IPS-NIHi7 (cell line): ENCODE measurements around the gene LACTB.
A peak's percentile ranks its signal among the peaks of the same experiment; 100 is the strongest.

Experiments
- DNase-seq: peaks from one replicate; pipeline ENCODE4 v3.0.0; 2012; ENCODE audit warnings: mixed read lengths; ENCODE audit errors: extremely low spot score

The LACTB gene

DNA sequence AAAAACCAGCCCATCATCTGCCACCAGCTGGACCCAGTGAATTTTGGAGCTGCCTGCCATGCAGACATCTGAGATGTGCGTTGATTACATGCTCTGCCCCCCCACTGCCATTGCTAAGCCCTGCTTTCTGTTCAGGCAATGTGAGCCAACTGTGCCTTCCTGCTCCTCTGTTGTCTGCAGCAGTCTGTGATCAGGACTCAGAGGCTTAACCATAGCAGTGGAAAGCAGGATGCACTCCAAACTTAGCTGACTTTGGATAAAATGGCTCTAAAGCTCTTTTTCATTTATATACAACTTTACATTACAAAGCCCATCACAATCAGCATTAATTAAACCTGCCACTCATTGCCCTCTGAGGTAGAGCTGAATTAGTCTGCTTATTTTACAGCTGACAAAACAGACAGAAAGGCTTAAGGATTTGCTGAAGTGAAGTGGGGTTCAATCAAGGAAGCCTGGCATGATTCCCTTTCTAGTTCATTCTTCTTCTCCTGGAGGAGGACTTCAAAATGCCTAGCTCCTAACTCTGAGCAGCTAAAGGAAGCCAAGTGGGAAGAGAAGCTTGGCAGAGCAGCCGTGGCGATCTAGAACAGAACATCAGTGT, 51.3 kb downstream of the LACTB start:
- peak; percentile 26 for DNase-seq

DNA sequence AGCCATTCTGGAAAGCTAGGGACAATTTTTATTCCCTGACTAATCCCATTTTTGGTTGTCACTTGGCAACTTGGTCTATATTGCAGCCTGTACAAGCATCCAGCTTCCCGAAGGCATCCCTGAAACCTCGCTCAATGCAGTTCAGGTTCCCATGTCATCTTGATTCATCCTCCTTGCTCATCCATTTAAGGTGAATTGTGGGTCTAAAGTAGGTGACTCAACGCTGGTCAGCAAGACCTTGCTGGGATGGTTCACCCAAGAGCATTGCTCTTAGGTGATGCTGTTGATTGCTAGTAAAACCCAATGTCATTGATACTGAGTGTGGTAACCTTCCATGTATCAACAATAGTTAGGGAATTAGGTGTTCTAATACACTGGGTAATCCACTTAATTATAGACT, 54.6 kb downstream of the LACTB start:
- DNase-seq: no peak

DNA sequence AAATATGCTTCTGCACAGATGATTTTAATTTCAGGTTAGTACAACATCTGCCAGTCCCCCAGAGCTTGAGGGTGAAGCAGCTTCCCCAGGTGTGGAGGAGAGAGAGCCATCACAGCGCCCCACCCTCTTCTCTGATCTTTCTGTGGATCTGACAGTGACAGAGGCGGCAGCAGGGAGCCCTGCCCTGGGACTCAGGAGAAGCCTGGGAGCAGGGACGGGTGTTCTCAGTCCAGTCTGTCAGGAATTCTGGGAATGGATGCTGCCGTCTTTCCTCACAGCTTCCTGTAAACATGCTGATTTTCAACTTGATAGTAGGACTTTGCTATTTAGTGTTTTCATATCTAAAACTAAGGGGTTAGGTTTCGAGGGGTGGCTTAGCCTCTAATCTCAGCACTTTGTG, 56.4 kb downstream of the LACTB start:
- DNase-seq: peak; percentile 46

DNA sequence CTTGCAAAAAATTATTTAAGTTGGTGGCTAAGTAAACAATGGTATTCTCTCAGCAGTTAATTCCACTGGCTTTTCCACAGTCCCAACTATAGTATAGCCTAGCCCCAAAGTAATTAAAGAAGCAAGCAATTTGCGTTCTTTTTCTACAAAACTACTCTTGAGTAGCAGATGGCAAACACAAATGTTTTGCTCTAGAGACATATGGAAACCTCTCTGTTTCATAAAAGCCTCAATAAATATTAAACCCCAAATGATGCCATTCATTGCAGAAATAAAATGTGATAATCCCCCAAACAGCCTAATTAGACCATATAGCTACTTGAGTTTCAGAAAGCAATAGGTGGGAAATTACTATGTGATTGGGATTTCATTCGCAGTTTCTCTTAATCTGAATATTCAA, 59.1 kb downstream of the LACTB start:
- no peak for DNase-seq

DNA sequence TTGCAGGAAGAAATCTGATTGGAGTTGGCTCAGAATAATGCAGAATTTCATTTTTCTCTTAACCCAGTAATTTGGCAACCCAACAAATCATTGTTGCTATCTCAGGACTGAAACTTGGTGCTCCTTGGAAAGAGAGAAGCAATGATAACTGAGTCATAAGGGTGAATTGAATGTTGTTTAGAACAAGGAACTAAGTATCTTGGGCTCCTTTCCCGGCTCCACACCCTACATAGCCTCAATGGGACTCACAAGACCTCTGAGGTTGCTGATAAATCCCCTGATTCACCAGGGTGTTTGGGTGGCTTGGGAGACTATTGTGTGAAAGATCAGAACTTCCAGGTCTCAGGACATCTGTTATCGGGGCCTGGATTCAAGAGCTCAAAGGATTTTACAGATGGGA, 60.0 kb downstream of the LACTB start:
- no peak for DNase-seq

DNA sequence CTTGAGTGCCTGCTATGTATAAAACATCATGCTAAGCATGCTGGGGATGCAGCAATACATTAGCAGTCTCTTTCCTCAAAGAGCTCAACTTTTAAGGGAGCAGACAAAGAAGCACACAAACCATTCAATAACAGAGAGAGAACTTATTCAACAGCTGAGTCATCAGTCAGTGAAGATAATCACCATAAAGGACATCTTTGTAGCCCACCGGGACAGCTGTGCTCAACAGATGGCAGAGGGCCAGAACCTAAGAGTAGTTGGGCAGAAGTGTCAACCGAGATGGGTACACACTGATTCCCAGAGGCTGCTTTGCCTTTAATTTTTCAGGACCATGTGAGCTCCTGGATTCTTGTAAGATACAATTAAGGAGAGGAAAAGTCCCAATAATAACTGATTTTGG, 63.5 kb downstream of the LACTB start:
- no peak for DNase-seq

DNA sequence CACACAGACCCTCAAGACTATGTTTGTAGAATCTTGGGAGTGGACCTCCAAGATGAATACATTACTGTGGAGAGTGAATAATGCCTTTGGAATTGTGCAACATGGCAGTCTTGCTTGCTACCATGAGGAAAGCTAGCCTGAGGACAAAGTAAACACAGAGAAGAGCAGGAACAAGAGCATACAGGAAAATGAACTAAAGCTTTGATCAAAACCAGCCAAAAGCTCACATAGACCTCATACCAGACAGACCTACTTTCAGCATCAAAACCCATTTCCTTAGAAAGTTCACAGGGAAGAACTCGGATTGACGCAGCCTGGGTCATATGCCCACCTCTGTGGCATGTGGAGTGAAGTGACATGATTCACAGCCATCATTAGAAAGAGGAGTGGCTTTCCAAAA, 64.4 kb downstream of the LACTB start:
- DNase-seq: no peak

DNA sequence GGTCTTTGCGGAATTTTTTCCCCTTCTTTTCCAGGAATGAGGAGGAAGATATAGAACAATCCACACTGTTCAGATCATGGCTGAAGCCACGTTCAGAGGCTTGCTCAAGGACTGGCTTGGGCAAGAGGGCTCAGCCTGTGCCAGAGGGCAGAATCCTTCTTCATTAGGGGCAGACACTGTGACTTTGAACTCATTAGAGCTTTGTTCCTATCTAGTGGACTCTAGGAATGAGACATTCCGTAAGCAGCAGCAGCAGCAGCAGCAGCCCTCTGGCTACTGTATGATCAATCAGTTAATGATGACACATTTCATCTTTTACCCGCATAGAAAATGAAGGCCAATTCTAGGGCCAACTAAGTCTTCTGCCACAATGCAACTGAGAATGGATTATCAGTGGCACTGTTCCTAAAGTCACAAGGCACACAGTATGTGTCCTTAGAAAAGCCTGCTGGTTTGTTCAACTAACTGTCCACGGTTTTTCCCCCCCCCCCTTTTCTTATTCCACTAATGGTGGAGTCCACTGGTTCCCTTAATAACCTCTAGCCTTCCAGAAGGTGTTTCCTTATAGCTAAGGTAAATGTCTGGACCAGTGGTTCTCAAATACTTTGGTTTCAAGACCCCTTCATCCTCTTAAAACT, 66.0 kb downstream of the LACTB start:
- no peak for DNase-seq

DNA sequence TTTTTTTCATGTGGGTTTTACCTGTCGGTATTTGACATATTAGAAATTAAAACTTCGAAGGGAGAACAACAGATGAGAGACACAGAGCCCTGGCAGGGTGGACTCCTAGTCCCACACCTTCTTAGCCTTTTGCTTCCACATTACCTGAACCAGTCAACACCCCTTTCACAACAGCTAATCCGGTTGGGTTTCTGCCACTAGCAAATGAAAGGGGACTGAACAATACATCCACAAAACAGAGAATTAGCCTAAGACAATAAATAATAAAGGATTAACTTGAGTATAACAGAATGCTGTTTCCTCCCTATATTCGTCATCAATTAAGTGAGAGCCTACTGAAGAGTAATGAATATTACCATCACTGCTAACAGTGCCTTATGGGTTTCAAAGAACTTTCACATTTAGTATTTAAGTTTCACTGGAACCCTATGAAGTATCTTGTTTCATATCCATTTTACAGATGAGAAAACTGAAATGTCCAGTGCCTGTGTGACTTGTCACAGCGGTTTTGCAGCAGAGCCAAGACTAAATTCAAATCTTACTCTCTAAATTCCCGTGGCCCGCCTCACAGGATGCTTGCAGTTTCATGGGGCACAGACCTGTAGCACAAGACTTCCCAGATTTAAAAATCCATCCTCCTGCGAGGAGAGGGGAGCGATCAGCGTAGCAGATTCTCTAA, 66.7 kb downstream of the LACTB start:
- DNase-seq: no peak

DNA sequence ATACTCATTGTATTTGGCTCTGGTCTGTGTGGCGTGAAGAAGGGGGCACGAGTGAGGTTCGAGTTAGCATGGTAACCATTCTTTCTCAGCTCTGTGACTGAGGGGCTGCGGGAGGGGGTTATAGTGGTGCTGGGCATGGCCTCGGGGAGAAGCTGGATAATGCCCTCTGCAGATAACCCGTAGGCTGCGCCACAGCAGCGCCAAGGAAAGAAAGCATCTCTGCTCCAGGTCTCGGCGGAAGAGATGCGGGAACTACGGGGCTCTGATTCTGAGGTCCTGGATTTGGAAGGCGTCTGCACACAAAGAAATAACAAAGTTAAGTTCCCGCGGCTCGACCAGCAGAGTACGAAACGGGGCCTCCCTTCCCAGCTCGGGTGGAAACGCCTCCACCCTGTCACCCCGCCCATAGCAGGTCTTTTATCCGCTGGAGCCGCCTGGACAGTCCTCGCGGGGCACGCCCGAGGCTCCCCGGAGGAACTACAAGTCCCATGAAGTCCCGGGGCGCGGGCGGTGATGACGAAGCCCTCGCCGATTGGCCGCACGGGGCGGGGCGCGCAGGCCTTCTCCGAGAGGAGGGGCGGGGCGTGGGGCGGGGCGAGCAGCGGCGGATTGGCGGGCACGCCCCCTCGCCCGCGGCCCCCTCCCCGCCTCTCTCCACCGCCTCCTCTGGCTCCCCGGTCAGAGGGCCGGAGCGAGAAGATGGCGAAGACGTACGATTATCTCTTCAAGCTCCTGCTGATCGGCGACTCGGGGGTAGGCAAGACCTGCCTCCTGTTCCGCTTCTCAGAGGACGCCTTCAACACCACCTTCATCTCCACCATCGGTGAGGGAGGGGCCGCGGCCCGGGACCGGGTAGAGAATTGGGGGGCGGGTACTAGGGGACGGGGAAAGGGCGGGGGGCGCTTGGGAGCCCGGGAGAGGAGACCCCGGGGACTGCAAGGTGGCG, 67.5 kb downstream of the LACTB start, which contains the start of gene RAB8B:
Gene RAB8B (plus strand): TSS at position 681 of the 946 bp plus-strand sequence. CDS start 19 bp downstream, at position 700.
- peak; percentile 97 for DNase-seq

DNA sequence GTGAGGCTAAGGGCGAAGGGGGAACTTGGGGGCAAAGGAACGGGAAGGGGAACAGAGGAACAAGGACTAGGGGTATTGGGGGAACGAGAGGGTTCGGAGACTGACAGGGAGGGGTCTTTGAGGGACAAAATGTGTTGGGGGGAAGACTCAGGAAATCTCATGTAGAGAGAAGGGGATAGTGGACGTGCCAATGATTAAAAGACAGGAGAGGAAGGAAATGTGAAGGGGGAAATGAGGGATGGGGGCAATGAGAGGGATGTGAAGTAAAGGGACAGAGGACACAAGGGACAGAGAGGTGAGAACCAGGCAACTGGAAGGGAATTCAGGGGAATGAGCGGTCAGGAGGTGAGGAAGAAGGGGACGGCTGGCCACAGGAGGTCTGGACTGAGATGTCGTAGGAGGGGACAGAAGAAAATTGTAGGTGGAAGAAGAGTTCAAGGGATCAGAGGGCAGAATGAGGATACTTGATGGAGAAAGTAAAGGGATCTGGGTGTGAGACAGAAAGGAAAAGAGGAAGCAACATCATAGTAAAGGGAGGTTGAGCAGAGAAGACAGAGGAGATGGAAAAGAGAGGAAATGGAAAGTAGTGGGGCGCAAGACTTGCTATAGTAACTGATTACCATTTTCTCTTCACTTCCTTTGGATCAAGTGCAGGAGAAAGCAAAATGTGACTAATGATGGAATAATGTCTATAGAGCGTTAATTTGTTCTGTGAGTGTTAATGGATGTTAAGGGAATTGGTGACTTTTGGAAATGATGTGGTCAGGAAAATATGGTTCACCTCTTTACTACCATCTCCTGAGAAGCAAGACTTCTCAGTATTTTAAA, 68.5 kb downstream of the LACTB start:
- no peak for DNase-seq

DNA sequence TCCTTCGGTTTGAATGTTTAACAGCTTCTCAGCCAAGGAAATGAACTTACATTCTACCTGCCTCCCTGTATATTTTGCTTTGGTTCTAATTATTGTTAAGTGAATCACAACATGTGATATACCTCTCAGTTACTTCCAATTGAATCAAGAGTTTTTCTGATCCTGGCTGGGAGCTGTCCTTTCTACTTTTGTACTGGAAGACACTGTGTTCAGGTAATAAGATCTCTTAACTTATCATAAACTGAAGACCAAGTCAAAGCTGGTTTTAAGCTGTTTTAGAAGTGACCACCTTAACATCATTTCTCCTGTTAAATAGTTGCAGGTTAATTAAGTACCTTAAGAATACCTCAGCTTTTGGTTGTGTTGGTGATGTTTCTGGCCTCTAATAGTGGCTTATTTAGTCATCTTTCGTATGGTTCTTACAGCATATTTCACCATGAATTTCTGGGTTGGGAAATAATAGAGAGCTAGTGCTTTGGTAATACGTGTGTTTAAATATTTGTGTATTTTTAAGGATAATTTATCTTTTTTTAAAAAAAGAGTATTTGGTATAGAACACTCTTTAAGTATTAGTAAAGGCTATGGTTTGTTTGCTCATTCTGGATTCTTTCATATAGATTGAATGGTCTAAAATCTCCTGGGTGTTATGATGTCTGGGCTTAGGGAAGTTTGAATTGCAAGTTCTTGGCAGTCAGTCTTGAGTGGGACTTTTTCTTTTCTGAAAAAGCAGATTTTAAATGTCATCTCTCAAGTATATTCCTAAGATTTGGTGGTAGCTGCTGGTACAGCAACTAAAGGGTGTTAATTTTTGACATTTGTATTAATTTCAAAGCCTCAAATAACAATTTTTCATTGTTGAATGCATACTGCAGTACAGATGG, 69.3 kb downstream of the LACTB start:
- no peak for DNase-seq
